T-helper 9 cell (primary cell): ENCODE measurements around the gene ANO9.
"Not testable (repeated sequence)": the region's sequence is repeated elsewhere in the genome, so short reads cannot be mapped to it uniquely, and the experiment has no call there.

ENCODE experiments used
- DNase-seq: peaks from one replicate; pipeline ENCODE4 v3.0.0-alpha.2; 2020

The ANO9 gene

GRCh38 chr11:398826-399225 lies 43.0 kb downstream of the ANO9 start:
- no peak for DNase-seq

GRCh38 chr11:396948-397548 lies 44.8 kb downstream of the ANO9 start:
- DNase-seq = no peak

GRCh38 chr11:396511-396947 lies 45.3 kb downstream of the ANO9 start:
- DNase-seq = no peak

GRCh38 chr11:395866-396265 lies 45.9 kb downstream of the ANO9 start:
- DNase-seq = no peak

- DNase-seq = no peak
These were observed 46.8 kb downstream of the ANO9 start for GRCh38 chr11:394858-395655.

GRCh38 chr11:394034-394857 lies 47.6 kb downstream of the ANO9 start, which contains the start of gene PKP3:
PKP3 (plus strand) TSS chr11:394209; CDS start chr11:394293, 84 bp downstream.
- no peak for DNase-seq

- DNase-seq = no peak
These were observed 48.4 kb downstream of the ANO9 start for GRCh38 chr11:393219-394033.

- DNase-seq = no peak
These were observed 49.6 kb downstream of the ANO9 start for GRCh38 chr11:392102-392777.

GRCh38 chr11:391117-392017 lies 50.4 kb downstream of the ANO9 start:
- no peak for DNase-seq

GRCh38 chr11:390175-390574 lies 51.6 kb downstream of the ANO9 start:
- no peak for DNase-seq

GRCh38 chr11:389369-389768 lies 52.4 kb downstream of the ANO9 start:
- DNase-seq = not testable (repeated sequence)

GRCh38 chr11:387193-387793 lies 54.5 kb downstream of the ANO9 start:
- DNase-seq = no peak

GRCh38 chr11:386483-386882 lies 55.3 kb downstream of the ANO9 start:
- no peak for DNase-seq

- no peak for DNase-seq
These were observed 56.0 kb downstream of the ANO9 start for GRCh38 chr11:385594-386351.

- no peak for DNase-seq
These were observed 57.3 kb downstream of the ANO9 start for GRCh38 chr11:384511-384910.

- no peak for DNase-seq
These were observed 58.4 kb downstream of the ANO9 start for GRCh38 chr11:383431-383830.

GRCh38 chr11:382081-382629 lies 59.7 kb downstream of the ANO9 start:
- DNase-seq = no peak

- no peak for DNase-seq
These were observed 60.2 kb downstream of the ANO9 start for GRCh38 chr11:381501-382072.

GRCh38 chr11:380996-381395 lies 60.8 kb downstream of the ANO9 start:
- DNase-seq = no peak
